CD8-positive, alpha-beta memory T cell (primary cell): ENCODE results near the gene SNHG17. TPM values are rescaled to one million over a fixed set of nuclear protein-coding genes. Genes with fewer than 3 reads are reported as not detected.
"Not testable (repeated sequence)": the region's sequence is repeated elsewhere in the genome, so short reads cannot be mapped to it uniquely, and the experiment has no call there.

ENCODE experiments used
- CTCF ChIA-PET: fragments of 350-600 bp; sonication (Branson Sonifier 250); formaldehyde crosslinking; loops from one replicate; lab custom pipeline; 2021; ENCODE audit warnings: antibody characterized with exemption; lab: Charles Lee
- POLR2A ChIA-PET: fragments of 350-600 bp; sonication (Branson Sonifier 250); formaldehyde crosslinking; loops from one replicate; lab custom pipeline; 2021; ENCODE audit warnings: antibody characterized with exemption; lab: Charles Lee
- DNase-seq, 5 donors: peaks; one replicate each; pipeline versions ENCODE4 v3.0.0 to v3.0.0-alpha.2; 2020 to 2022; ENCODE audit warnings: mixed read lengths in 1 of 5
- H3K27ac ChIP-seq: one replicate; pipeline ENCODE4 v1.7.0; 2013; ENCODE audit warnings: low read depth, mild to moderate bottlenecking, low read length, moderate library complexity
- H3K27me3 ChIP-seq: 2 replicates; pipeline ENCODE4 v1.7.0; 2013; ENCODE audit warnings: low read length, mild to moderate bottlenecking; ENCODE audit not compliant: insufficient read depth, poor library complexity, severe bottlenecking
- H3K36me3 ChIP-seq: 2 replicates; pipeline ENCODE4 v1.7.0; 2013; ENCODE audit warnings: mild to moderate bottlenecking, low read length, moderate library complexity; ENCODE audit not compliant: insufficient read depth
- H3K4me1 ChIP-seq: 2 replicates; pipeline ENCODE4 v1.7.0; 2013; ENCODE audit warnings: mild to moderate bottlenecking, low read length, moderate library complexity; ENCODE audit not compliant: insufficient read depth
- H3K4me3 ChIP-seq: 2 replicates; pipeline ENCODE4 v1.7.0; 2013; ENCODE audit warnings: mild to moderate bottlenecking, low read length
- H3K9me3 ChIP-seq: 2 replicates; pipeline ENCODE4 v1.7.0; 2013; ENCODE audit warnings: mild to moderate bottlenecking, low read length
- H3K27ac Mint-ChIP-seq, 8 donors: one replicate each; pipeline ENCODE4 v1.8.0; 2020 to 2021; ENCODE audit warnings: mixed read lengths in 8 of 8, mild to moderate bottlenecking in 6 of 8, inconsistent platforms in 3 of 8, moderate library complexity in 3 of 8
- H3K27me3 Mint-ChIP-seq, 2 donors: one replicate each; pipeline ENCODE4 v1.8.0; 2020 to 2021; ENCODE audit warnings: mixed read lengths in 2 of 2, mild to moderate bottlenecking in 1 of 2, moderate library complexity in 1 of 2
- H3K36me3 Mint-ChIP-seq, 3 donors: one replicate each; pipeline ENCODE4 v1.8.0; 2020 to 2021; ENCODE audit warnings: mixed read lengths in 3 of 3, inconsistent platforms in 1 of 3, mild to moderate bottlenecking in 1 of 3
- H3K4me1 Mint-ChIP-seq, 3 donors: one replicate each; pipeline ENCODE4 v1.8.0; 2020 to 2021; ENCODE audit warnings: mixed read lengths in 3 of 3, inconsistent platforms in 1 of 3, mild to moderate bottlenecking in 1 of 3
- H3K4me3 Mint-ChIP-seq, 7 donors: one replicate each; pipeline ENCODE4 v1.8.0; 2020 to 2021; ENCODE audit warnings: mixed read lengths in 7 of 7, mild to moderate bottlenecking in 6 of 7, moderate library complexity in 4 of 7, inconsistent platforms in 2 of 7
- H3K9me3 Mint-ChIP-seq, 5 donors: one replicate each; pipeline ENCODE4 v1.8.0; 2020 to 2022; ENCODE audit warnings: mixed read lengths in 5 of 5, mild to moderate bottlenecking in 3 of 5, moderate library complexity in 2 of 5, inconsistent platforms in 1 of 5
- polyA plus RNA-seq: library from polyadenylated mRNA; unstranded; fragments of 300-500 nt; fragmentation: Illumina TruSeq; gene quantifications from one replicate; pipeline ENCODE4 v1.2.3, GENCODE V29; 2021
- total RNA-seq, 2 experiments: library from RNA; stranded (reverse); gene quantifications; one replicate each; pipeline ENCODE4 v1.2.3, GENCODE V29; 2021

SNHG17 gene
- total and polyA plus RNA-seq, 3 experiments from 2014 or later, result 107 to 216 (median 211) TPM

DNA sequence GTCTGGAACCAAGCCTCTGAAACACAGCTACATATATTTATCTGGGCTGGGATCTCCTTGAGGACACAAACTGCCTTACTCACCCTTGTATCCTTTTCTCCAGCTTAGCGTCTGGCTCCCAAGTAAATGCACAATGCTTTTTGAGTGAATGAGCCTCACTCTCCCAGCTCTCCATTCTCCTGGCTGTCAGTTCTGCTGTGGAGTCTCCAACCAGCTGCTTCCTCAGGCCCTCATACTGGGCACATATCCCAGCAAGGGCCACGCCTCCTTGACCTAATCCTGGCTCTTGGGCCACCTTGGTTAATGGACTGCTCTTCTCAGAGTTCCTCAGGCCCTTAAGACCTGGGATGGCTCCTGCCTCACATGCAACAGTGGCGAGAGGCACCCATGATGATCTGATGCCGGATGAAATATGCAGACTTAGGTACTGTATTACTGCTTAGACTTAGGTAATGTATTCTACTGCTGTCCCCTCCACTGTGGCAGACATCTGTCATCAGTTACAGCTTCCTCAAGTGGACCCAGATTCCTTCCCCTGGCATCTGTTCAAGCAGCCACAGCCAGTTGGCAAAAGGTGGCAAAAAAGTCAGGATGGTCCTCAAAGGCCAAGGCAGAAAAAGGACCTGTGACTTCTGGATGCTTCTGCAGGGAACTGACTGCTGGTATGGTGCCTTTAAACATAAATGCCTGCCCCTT, 16.5 kb downstream of the SNHG17 start:
- H3K36me3 ChIP-seq, result peaks cover 22% of the 10 kb centered on the region
- Mint-ChIP-seq H3K27me3 (peaks cover 0 to 3% of the 10 kb centered on the region in 2 donors), H3K9me3 (no peaks in the 10 kb centered on the region), H3K4me1 (peaks cover 0 to 12% (median 2%) of the 10 kb centered on the region in 3 donors), H3K27ac (peak overlapping the region in 3 of 8 donors; percentile 11 to 73 (median 26)), H3K36me3 (peaks cover 22 to 91% (median 44%) of the 10 kb centered on the region in 3 donors), H3K4me3 (no peak overlapping the region)
- H3K4me1 ChIP-seq, result no peaks in the 10 kb centered on the region
- POLR2A ChIA-PET, result no interaction called here
- H3K27me3 ChIP-seq, result no peaks in the 10 kb centered on the region
- no peak for DNase-seq
- no peak overlapping the region for H3K4me3 ChIP-seq
- CTCF ChIA-PET, result interaction anchor here (0.7 kb wide), 1 partner anchor 587 kb away, joined by 4 read pairs; no protein-coding TSS in a partner anchor
- H3K9me3 ChIP-seq, result no peaks in the 10 kb centered on the region
- H3K27ac ChIP-seq, result no peak overlapping the region

DNA sequence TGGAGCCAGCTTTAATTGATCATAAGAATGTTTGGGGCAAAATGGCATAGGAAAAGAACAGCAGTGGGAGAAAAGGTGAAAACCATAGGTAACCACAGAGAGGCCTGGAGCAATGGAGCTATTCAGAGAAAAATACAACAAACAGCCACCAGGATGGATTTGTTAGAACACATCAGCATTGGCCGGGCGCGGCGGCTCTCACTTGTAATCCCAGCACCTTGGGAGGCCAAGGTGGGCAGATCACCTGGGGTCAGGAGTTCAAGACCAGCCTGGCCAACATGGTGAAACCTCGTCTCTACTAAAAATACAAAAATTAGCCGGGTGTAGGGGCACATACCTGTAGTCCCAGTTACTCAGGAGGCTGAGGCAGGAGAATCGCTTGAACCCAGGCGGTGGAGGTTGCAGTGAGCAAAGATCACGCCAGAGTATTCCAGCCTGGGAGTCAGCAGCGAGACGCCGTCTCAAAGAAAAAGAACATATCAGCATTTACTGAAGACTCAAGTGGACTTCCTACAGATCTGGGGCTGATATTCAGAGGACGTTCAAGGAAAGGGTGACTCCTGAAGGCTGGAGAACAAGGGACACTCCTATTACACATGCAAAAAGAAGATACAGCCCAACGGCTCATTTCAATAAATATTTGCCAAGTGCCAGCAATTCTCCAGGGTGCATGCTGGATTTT, 20.2 kb downstream of the SNHG17 start:
- CTCF ChIA-PET, result no interaction called here
- no peaks in the 10 kb centered on the region for H3K4me1 Mint-ChIP-seq
- Histone ChIP-seq H3K9me3 (no peaks in the 10 kb centered on the region), H3K36me3 (no peaks in the 10 kb centered on the region), H3K4me3 (no peak overlapping the region), H3K27ac (no peak overlapping the region), H3K27me3 (no peaks in the 10 kb centered on the region), H3K4me1 (no peaks in the 10 kb centered on the region)
- no peaks in the 10 kb centered on the region for H3K9me3 Mint-ChIP-seq
- POLR2A ChIA-PET, result no interaction called here
- H3K27me3 Mint-ChIP-seq, result peaks cover 0 to 2% of the 10 kb centered on the region in 2 donors
- peaks cover 21 to 85% (median 26%) of the 10 kb centered on the region in 3 donors for H3K36me3 Mint-ChIP-seq
- no peak overlapping the region for H3K4me3 Mint-ChIP-seq
- H3K27ac Mint-ChIP-seq, result peak overlapping the region in 1 of 8 donors; percentile 38
- no peak for DNase-seq

DNA sequence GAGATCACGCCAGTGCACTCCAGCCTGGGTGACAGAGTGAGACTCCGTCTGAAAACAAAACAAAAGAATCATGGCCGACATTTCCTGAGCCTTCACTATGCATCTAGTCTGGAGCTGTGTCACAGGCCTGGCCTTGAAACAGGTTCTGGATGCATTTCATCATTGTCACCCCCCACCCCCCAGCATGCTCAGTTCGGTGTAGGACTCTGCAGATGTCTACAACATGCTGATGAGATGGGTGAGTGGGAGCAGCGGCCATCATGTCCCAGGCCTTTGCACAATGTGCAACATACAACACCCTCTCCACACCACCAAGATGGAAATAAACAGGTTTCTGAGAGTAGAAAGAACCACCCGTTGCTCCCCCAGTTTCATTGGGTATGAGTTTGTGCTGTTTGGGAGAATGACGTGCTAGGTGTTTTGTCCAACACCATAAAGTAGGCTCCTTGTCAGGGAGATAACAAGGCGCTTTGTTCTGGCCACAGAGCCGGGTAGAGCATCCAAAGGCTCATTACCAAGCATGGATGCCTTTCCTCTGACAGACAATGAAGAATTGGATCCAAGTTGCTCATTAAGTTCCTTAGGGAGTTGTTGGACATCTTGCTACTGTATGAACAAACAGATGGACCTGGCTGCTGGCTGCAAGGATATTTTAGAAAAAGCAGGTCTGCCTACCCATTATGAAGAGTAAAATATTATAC, 22.1 kb downstream of the SNHG17 start:
- Mint-ChIP-seq H3K4me3 (no peak overlapping the region), H3K27me3 (peaks cover 0 to 2% of the 10 kb centered on the region in 2 donors), H3K27ac (peak overlapping the region in 1 of 8 donors; percentile 43), H3K36me3 (peaks cover 20 to 78% (median 21%) of the 10 kb centered on the region in 3 donors), H3K4me1 (no peaks in the 10 kb centered on the region), H3K9me3 (no peaks in the 10 kb centered on the region)
- no peak overlapping the region for H3K4me3 ChIP-seq
- no peak overlapping the region for H3K27ac ChIP-seq
- no peaks in the 10 kb centered on the region for H3K36me3 ChIP-seq
- POLR2A ChIA-PET, result no interaction called here
- H3K9me3 ChIP-seq, result no peaks in the 10 kb centered on the region
- H3K4me1 ChIP-seq, result no peaks in the 10 kb centered on the region
- DNase-seq, result no peak
- no peaks in the 10 kb centered on the region for H3K27me3 ChIP-seq
- CTCF ChIA-PET, result no interaction called here

DNA sequence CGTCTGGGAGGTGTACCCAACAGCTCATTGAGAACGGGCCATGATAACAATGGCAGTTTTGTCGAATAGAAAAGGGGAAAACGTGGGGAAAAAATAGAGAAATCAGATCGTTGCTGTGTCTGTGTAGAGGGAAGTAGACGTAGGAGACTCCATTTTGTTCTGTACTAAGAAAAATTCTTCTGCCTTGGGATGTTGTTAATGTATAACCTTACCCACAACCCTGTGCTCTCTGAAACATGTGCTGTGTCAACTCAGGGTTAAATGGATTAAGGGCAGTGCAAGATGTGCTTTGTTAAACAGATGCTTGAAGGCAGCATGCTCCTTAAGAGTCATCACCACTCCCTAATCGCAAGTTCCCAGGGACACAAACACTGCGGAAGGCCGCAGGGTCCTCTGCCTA, 27.3 kb downstream of the SNHG17 start:
- H3K4me1 Mint-ChIP-seq, POLR2A ChIA-PET: not testable (repeated sequence)
- H3K36me3 Mint-ChIP-seq, result peaks cover under 1 to 45% (median 8%) of the 10 kb centered on the region in 3 donors

DNA sequence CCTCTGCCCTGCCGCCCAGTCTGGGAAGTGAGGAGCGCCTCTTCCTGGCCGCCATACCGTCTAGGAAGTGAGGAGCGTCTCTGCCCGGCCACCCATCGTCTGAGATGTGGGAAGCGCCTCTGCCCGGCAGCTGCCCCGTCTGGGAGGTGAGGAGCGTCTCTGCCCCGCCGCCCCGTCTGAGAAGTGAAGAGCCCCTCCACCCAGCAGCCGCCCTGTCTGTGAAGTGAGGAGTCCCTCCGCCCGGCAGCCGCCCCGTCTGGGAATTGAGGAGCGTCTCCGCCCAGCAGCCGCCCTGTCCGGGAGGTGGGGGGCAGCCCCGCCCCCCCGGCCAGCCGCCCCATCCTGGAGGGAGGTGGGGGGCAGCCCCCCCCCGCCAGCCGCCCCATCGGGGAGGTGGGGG, 27.8 kb downstream of the SNHG17 start:
- Mint-ChIP-seq H3K36me3 (peaks cover 3 to 40% (median 6%) of the 10 kb centered on the region in 3 donors), H3K4me1 (no peaks in the 10 kb centered on the region)
- CTCF ChIA-PET, result no interaction called here

More for the DNA sequence above, 27.3 kb downstream of the SNHG17 start:
- H3K9me3 ChIP-seq, H3K4me1 ChIP-seq, H3K4me3 ChIP-seq, H3K36me3 ChIP-seq, H3K9me3 Mint-ChIP-seq, DNase-seq, CTCF ChIA-PET, H3K27me3 ChIP-seq, H3K27ac ChIP-seq, H3K27me3 Mint-ChIP-seq, H3K4me3 Mint-ChIP-seq, H3K27ac Mint-ChIP-seq: not testable (repeated sequence)

DNA sequence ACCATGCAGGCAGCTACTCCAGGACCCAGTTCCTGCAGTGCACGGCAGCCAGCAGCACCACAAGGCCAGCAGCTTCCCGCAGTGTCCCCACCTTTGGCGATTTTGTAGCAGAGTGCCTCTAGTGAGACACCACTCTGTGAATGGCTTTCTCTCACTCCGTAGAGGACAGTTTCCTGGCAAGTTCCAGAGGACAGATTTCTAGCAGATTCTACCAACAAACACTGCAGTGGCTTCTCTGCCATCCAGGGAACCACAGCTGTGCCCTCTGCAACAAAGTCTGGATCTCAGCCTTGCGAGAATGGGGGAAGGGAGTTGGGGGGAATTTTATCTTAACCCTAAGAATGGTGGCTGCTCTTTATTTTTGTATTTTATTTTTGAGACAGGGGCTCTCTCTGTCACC, 28.7 kb downstream of the SNHG17 start:
- no peaks in the 10 kb centered on the region for H3K4me1 Mint-ChIP-seq
- Histone ChIP-seq H3K27me3 (no peaks in the 10 kb centered on the region), H3K9me3 (no peaks in the 10 kb centered on the region), H3K27ac (no peak overlapping the region), H3K36me3 (no peaks in the 10 kb centered on the region), H3K4me1 (no peaks in the 10 kb centered on the region), H3K4me3 (no peak overlapping the region)
- peaks cover 0 to 5% of the 10 kb centered on the region in 2 donors for H3K27me3 Mint-ChIP-seq
- H3K9me3 Mint-ChIP-seq, result peaks cover 0 to 4% (median 1%) of the 10 kb centered on the region in 5 donors
- peaks cover 2 to 33% (median 3%) of the 10 kb centered on the region in 3 donors for H3K36me3 Mint-ChIP-seq
- no peak for DNase-seq
- POLR2A ChIA-PET, result no interaction called here
- no peak overlapping the region for H3K4me3 Mint-ChIP-seq
- CTCF ChIA-PET, result no interaction called here
- H3K27ac Mint-ChIP-seq, result no peak overlapping the region

More for the DNA sequence above, 27.8 kb downstream of the SNHG17 start:
- no peaks in the 10 kb centered on the region for H3K36me3 ChIP-seq
- POLR2A ChIA-PET, result no interaction called here
- H3K27me3 ChIP-seq, result no peaks in the 10 kb centered on the region
- Mint-ChIP-seq H3K9me3 (peaks cover 0 to 4% (median 1%) of the 10 kb centered on the region in 5 donors), H3K4me3 (no peak overlapping the region), H3K27me3 (peaks cover 0 to 2% of the 10 kb centered on the region in 2 donors), H3K27ac (no peak overlapping the region)
- H3K9me3 ChIP-seq, result no peaks in the 10 kb centered on the region
- DNase-seq, result no peak
- no peak overlapping the region for H3K27ac ChIP-seq
- H3K4me1 ChIP-seq, result no peaks in the 10 kb centered on the region
- no peak overlapping the region for H3K4me3 ChIP-seq

DNA sequence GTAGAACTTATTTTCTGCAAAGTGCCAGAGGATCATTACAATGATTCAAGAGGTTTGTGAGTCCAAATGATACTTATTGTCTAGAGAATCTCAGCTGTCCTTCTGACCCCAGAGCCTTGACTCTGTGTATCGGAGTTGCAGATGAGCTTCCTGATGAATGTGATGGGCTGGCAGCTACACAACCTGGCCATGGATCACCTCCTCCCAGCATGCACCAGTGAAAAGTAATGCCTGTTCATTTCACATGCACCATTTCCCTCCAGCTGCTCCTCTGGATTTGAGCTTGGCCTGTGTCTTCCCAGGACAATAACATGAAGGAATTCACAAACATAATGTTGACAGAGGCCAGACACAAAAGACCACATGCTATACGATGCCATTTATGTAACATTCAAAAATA, 30.0 kb downstream of the SNHG17 start:
- no peaks in the 10 kb centered on the region for H3K36me3 ChIP-seq
- POLR2A ChIA-PET, result no interaction called here
- H3K36me3 Mint-ChIP-seq, result peaks cover 2 to 23% (median 3%) of the 10 kb centered on the region in 3 donors
- DNase-seq, result no peak
- CTCF ChIA-PET, result no interaction called here
- no peaks in the 10 kb centered on the region for H3K9me3 ChIP-seq
- H3K9me3 Mint-ChIP-seq, result peaks cover 0 to 4% (median 1%) of the 10 kb centered on the region in 5 donors
- no peaks in the 10 kb centered on the region for H3K4me1 Mint-ChIP-seq
- no peaks in the 10 kb centered on the region for H3K27me3 ChIP-seq
- peak overlapping the region in 1 of 8 donors; percentile 93 for H3K27ac Mint-ChIP-seq
- H3K4me3 Mint-ChIP-seq, result no peak overlapping the region
- H3K27ac ChIP-seq, result no peak overlapping the region
- H3K27me3 Mint-ChIP-seq, result peaks cover 4 to 5% of the 10 kb centered on the region in 2 donors
- no peak overlapping the region for H3K4me3 ChIP-seq
- no peaks in the 10 kb centered on the region for H3K4me1 ChIP-seq

DNA sequence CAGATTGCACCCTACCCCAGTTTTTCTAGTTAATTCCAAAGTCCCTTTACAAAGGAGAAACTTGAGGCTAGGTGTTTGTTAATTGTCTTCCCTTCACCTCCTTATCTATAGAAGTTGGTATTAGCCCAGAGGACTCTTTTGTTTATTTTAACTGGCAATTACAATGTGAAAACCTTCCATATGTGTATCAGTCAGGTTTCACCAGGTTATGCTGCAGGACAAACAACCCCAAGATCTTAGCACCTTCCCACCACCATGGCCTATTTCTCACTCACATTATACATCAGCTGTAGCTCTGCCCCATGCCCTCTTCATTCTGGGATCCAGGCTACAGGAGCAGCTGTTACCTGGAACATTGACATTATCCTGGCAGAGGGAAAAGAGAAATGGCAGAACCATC, 31.1 kb downstream of the SNHG17 start:
- no peaks in the 10 kb centered on the region for H3K27me3 ChIP-seq
- peaks cover 2 to 18% (median 3%) of the 10 kb centered on the region in 3 donors for H3K36me3 Mint-ChIP-seq
- no peak overlapping the region for H3K4me3 ChIP-seq
- ChIA-PET POLR2A (no interaction called here), CTCF (no interaction called here)
- no peak overlapping the region for H3K27ac ChIP-seq
- peaks cover 0 to 4% (median 1%) of the 10 kb centered on the region in 5 donors for H3K9me3 Mint-ChIP-seq
- no peak overlapping the region for H3K27ac Mint-ChIP-seq
- no peaks in the 10 kb centered on the region for H3K4me1 Mint-ChIP-seq
- no peaks in the 10 kb centered on the region for H3K9me3 ChIP-seq
- no peaks in the 10 kb centered on the region for H3K4me1 ChIP-seq
- H3K4me3 Mint-ChIP-seq, result no peak overlapping the region
- H3K27me3 Mint-ChIP-seq, result peaks cover 4 to 5% of the 10 kb centered on the region in 2 donors
- no peaks in the 10 kb centered on the region for H3K36me3 ChIP-seq
- DNase-seq, result no peak
